IMR-90 (cell line): ENCODE data around the gene FHDC1. TPM values are rescaled to one million over a fixed set of nuclear protein-coding genes. Genes with fewer than 3 reads are reported as not detected.

Experiments
- ATAC-seq: fragments of 200-7000 bp; cut with Tn5 transposase; 2 replicates; pipeline ENCODE4 v1.9.1; 2020; ENCODE audit warnings: low read depth, mild to moderate bottlenecking, moderate library complexity
- BruUV-seq: library from RNA; stranded (reverse); fragments of 400-500 nt; replicated peaks from 2 replicates; lab custom pipeline; 2021; lab: Mats Ljungman, UMichigan
- CTCF ChIA-PET: fragments of 300-600 bp; formaldehyde crosslinking; extraction: SDS; loops from one replicate; lab custom pipeline; 2021; ENCODE audit warnings: antibody characterized with exemption; lab: Yijun Ruan, JAX
- POLR2A ChIA-PET: fragments of 300-600 bp; sonication (Branson Sonifier 250); formaldehyde crosslinking; loops from one replicate; lab custom pipeline; 2022; ENCODE audit warnings: antibody characterized with exemption; ENCODE audit not compliant: unreplicated experiment; lab: Charles Lee
- DNase-seq: peaks from one replicate; pipeline ENCODE4 v3.0.0; 2013
- H2AFZ ChIP-seq: replicated peaks from 2 replicates; pipeline ENCODE3; 2013; ENCODE audit warnings: low read length, mild to moderate bottlenecking; ENCODE audit not compliant: poor library complexity
- H2AK5ac ChIP-seq: 2 replicates; pipeline ENCODE4 v1.6.1; 2013; ENCODE audit warnings: low read depth, low read length, inconsistent platforms
- H2AK9ac ChIP-seq: replicated peaks from 2 replicates; pipeline ENCODE3; 2013; ENCODE audit warnings: mild to moderate bottlenecking, low read depth, low read length, moderate library complexity; ENCODE audit not compliant: poor library complexity
- H2BK120ac ChIP-seq: 2 replicates; pipeline ENCODE4 v1.6.1; 2013; ENCODE audit warnings: low read depth, low read length, inconsistent platforms
- H2BK15ac ChIP-seq: 3 replicates; pipeline ENCODE4 v1.6.1; 2013; ENCODE audit warnings: low read depth, low read length, inconsistent platforms
- H2BK20ac ChIP-seq: 2 replicates; pipeline ENCODE4 v1.6.1; 2013; ENCODE audit warnings: low read depth, mild to moderate bottlenecking, inconsistent platforms, low read length, moderate library complexity
- H2BK5ac ChIP-seq: 2 replicates; pipeline ENCODE4 v1.6.1; 2013; ENCODE audit warnings: mild to moderate bottlenecking, low read depth, low read length, inconsistent platforms; ENCODE audit not compliant: poor library complexity, severe bottlenecking
- H3K14ac ChIP-seq: replicated peaks from 2 replicates; pipeline ENCODE4 v1.6.1; 2013; ENCODE audit warnings: low read depth, low read length, inconsistent platforms
- H3K18ac ChIP-seq: 2 replicates; pipeline ENCODE4 v1.6.1; 2013; ENCODE audit warnings: low read depth, low read length, control low read depth
- H3K23ac ChIP-seq: 2 replicates; pipeline ENCODE4 v1.6.1; 2013; ENCODE audit warnings: low read depth, low read length, inconsistent platforms
- H3K27ac ChIP-seq: 2 replicates; pipeline ENCODE4 v1.5.1; 2013; ENCODE audit warnings: mild to moderate bottlenecking, control low read depth, low read length; ENCODE audit not compliant: insufficient read depth
- H3K27me3 ChIP-seq: 2 replicates; pipeline ENCODE4 v1.6.1; 2013; ENCODE audit warnings: low read length; ENCODE audit not compliant: control insufficient read depth, insufficient read depth
- H3K36me3 ChIP-seq: 2 replicates; pipeline ENCODE4 v1.6.1; 2013; ENCODE audit warnings: low read length, mixed read lengths; ENCODE audit not compliant: control insufficient read depth, insufficient read depth
- H3K4ac ChIP-seq: 2 replicates; pipeline ENCODE4 v1.6.1; 2013; ENCODE audit warnings: low read depth, low read length, inconsistent platforms
- H3K4me1 ChIP-seq: 2 replicates; pipeline ENCODE4 v1.6.1; 2013; ENCODE audit warnings: low read length, mixed read lengths; ENCODE audit not compliant: control insufficient read depth, insufficient read depth
- H3K4me2 ChIP-seq: 2 replicates; pipeline ENCODE4 v1.6.1; 2013; ENCODE audit warnings: low read depth, mild to moderate bottlenecking, control low read depth, low read length, moderate library complexity
- H3K4me3 ChIP-seq: 2 replicates; pipeline ENCODE4 v1.5.1; 2013; ENCODE audit warnings: low read depth, mild to moderate bottlenecking, control low read depth, low read length, moderate library complexity; ENCODE audit not compliant: insufficient read depth
- H3K56ac ChIP-seq: 2 replicates; pipeline ENCODE4 v1.6.1; 2013; ENCODE audit warnings: low read length, inconsistent platforms; ENCODE audit not compliant: insufficient read depth; ENCODE audit errors: extremely low read depth
- H3K79me1 ChIP-seq, 2 experiments: 2 replicates each; pipeline ENCODE4 v1.6.1; 2013; ENCODE audit warnings: low read length in 2 of 2, inconsistent platforms in 1 of 2, low read depth in 1 of 2
- H3K9ac ChIP-seq: 2 replicates; pipeline ENCODE4 v1.6.1; 2013; ENCODE audit warnings: low read depth, low read length, control low read depth
- H3K9me1 ChIP-seq: 2 replicates; pipeline ENCODE4 v1.6.1; 2013; ENCODE audit warnings: low read length, inconsistent platforms; ENCODE audit not compliant: insufficient read depth
- H3K9me3 ChIP-seq: 2 replicates; pipeline ENCODE4 v1.6.1; 2013; ENCODE audit warnings: low read length; ENCODE audit not compliant: control insufficient read depth, insufficient read depth
- H4K20me1 ChIP-seq: 2 replicates; pipeline ENCODE4 v1.6.1; 2013; ENCODE audit warnings: low read length, inconsistent platforms; ENCODE audit not compliant: insufficient read depth
- H4K5ac ChIP-seq: 2 replicates; pipeline ENCODE4 v1.6.1; 2013; ENCODE audit warnings: mild to moderate bottlenecking, low read depth, low read length, control low read depth
- H4K8ac ChIP-seq, 2 experiments: 2 replicates each; pipeline ENCODE4 v1.6.1; 2013; ENCODE audit warnings: low read depth in 2 of 2, low read length in 2 of 2, control low read depth in 1 of 2, inconsistent platforms in 1 of 2
- H4K91ac ChIP-seq: 2 replicates; pipeline ENCODE4 v1.6.1; 2013; ENCODE audit warnings: low read depth, low read length, inconsistent platforms; ENCODE audit not compliant: insufficient read depth
- BHLHE40 ChIP-seq: fragments of 150-350 bp; IDR thresholded peaks from 2 replicates; pipeline ENCODE4 v1.6.1; 2016; ENCODE audit warnings: mild to moderate bottlenecking, low read depth, low read length
- CEBPB ChIP-seq: IDR thresholded peaks from 2 replicates; pipeline ENCODE4 v1.6.1; 2012; ENCODE audit warnings: low read depth, low read length, improper control_type of control experiment
- CHD1 ChIP-seq: IDR thresholded peaks from 2 replicates; pipeline ENCODE4 v1.6.1; 2012; ENCODE audit warnings: low read depth, low read length, improper control_type of control experiment
- CTCF ChIP-seq: conservative IDR thresholded peaks from 2 replicates; pipeline ENCODE4 v1.5.1; 2012; ENCODE audit warnings: mild to moderate bottlenecking, low read depth, low read length, improper control_type of control experiment
- ELK1 ChIP-seq: fragments of 150-350 bp; IDR thresholded peaks from 2 replicates; pipeline ENCODE4 v1.6.1; 2016; ENCODE audit warnings: low read depth, mild to moderate bottlenecking, low read length, moderate library complexity, borderline replicate concordance
- MAFK ChIP-seq: IDR thresholded peaks from 2 replicates; pipeline ENCODE4 v1.6.1; 2012; ENCODE audit warnings: low read depth, low read length, improper control_type of control experiment
- MAZ ChIP-seq: IDR thresholded peaks from 2 replicates; pipeline ENCODE4 v1.6.1; 2012; ENCODE audit warnings: low read depth, mild to moderate bottlenecking, low read length, improper control_type of control experiment, moderate library complexity, borderline replicate concordance
- MXI1 ChIP-seq: IDR thresholded peaks from 2 replicates; pipeline ENCODE4 v1.6.1; 2012; ENCODE audit warnings: low read depth, mild to moderate bottlenecking, low read length, moderate library complexity, borderline replicate concordance
- NFE2L2 ChIP-seq: fragments of 150-350 bp; IDR thresholded peaks from 2 replicates; pipeline ENCODE4 v1.6.1; 2016; ENCODE audit warnings: low read depth, mild to moderate bottlenecking, low read length
- POLR2A ChIP-seq: IDR thresholded peaks from 2 replicates; pipeline ENCODE4 v1.6.1; 2012; ENCODE audit warnings: mild to moderate bottlenecking, low read depth, low read length
- RAD21 ChIP-seq: IDR thresholded peaks from 2 replicates; pipeline ENCODE4 v1.6.1; 2012; ENCODE audit warnings: low read length, improper control_type of control experiment
- RCOR1 ChIP-seq: IDR thresholded peaks from 2 replicates; pipeline ENCODE4 v1.6.1; 2012; ENCODE audit warnings: mild to moderate bottlenecking, low read length, improper control_type of control experiment; ENCODE audit not compliant: insufficient replicate concordance
- RFX5 ChIP-seq: IDR thresholded peaks from 2 replicates; pipeline ENCODE4 v1.8.0; 2012; ENCODE audit warnings: low read depth, mild to moderate bottlenecking, low read length, moderate library complexity
- SMC3 ChIP-seq: fragments of 150-350 bp; IDR thresholded peaks from 2 replicates; pipeline ENCODE4 v1.6.1; 2016; ENCODE audit warnings: low read depth, mild to moderate bottlenecking, antibody characterized with exemption, low read length, moderate library complexity
- USF2 ChIP-seq: fragments of 150-350 bp; IDR thresholded peaks from 2 replicates; pipeline ENCODE4 v1.6.1; 2017; ENCODE audit warnings: mild to moderate bottlenecking, antibody characterized with exemption, low read length, low read depth
- WGBS, 2 experiments: methylation state at CpG; one replicate each; pipeline versions ENCODE4 v1.1.5 to v1.1.7; 2013; ENCODE audit warnings: missing lambda C conversion rate in 2 of 2; ENCODE audit not compliant: insufficient read length in 1 of 2; ENCODE audit errors: extremely low coverage in 2 of 2; 5-methylcytosine and 5-hydroxymethylcytosine counted together
- dilution Hi-C: fragments of 300-500 bp; cut with HindIII; formaldehyde crosslinking; loops from one replicate; pipeline ENCODE4 v1.14.3; 2018; ENCODE audit warnings: low sequenced_read_pairs; ENCODE audit not compliant: unreplicated experiment
- in situ Hi-C: fragments of 300-500 bp; cut with MboI; formaldehyde crosslinking; loops from 3 replicates; pipeline ENCODE4 v1.14.3; 2019; ENCODE audit warnings: low sequenced_read_pairs, inconsistent platforms, mixed read lengths
- intact Hi-C: fragments of 100-400 bp; cut with micrococcal nuclease; formaldehyde crosslinking; loops from 2 replicates; pipeline ENCODE4 v1.10.0; 2022
- polyA plus RNA-seq, 3 experiments: library from polyadenylated mRNA; depleted of rRNA; stranded (reverse); fragments of >200 nt; gene quantifications; 2 replicates each; pipeline ENCODE4 v1.2.3, GENCODE V29; 2012; ENCODE audit warnings: low replicate concordance in 1 of 3
- total RNA-seq: library from RNA; depleted of rRNA; stranded (reverse); fragments of >200 nt; gene quantifications from 2 replicates; pipeline ENCODE4 v1.2.3, GENCODE V29; 2012

FHDC1 gene
- total and polyA plus RNA-seq, 2 of the 4 experiments (the other 2 are of a cell fraction), result under 0.01 to 0.09 TPM

GRCh38 chr4:152925851-152926250, 10.3 kb upstream of the FHDC1 start:
- H2BK120ac ChIP-seq, result no peak overlapping the region
- no peak overlapping the region for H3K4ac ChIP-seq
- DNase-seq (no peak), ATAC-seq (no peak)
- H3K18ac ChIP-seq, result no peak overlapping the region
- H3K79me1 ChIP-seq, result no peaks in the 10 kb centered on the region
- no peak overlapping the region for H2AFZ ChIP-seq
- no peak overlapping the region for H4K5ac ChIP-seq
- H2BK20ac ChIP-seq, result no peak overlapping the region
- H3K4me3 ChIP-seq, result no peak overlapping the region
- no peak overlapping the region for H3K56ac ChIP-seq
- no peak overlapping the region for H3K27ac ChIP-seq
- in situ Hi-C loops (no loop called here), intact Hi-C loops (no loop called here), dilution Hi-C loops (no loop called here)
- H3K9me3 ChIP-seq, result no peaks in the 10 kb centered on the region
- no peak overlapping the region for H3K23ac ChIP-seq
- H2AK9ac ChIP-seq, result no peak overlapping the region
- BruUV-seq, result no TSS peak
- no peak overlapping the region for H4K91ac ChIP-seq
- no peaks in the 10 kb centered on the region for H3K9me1 ChIP-seq
- no CpG with 5 or more reads among the region's 1 CpG for WGBS, 2 experiments
- no peak overlapping the region for H2BK5ac ChIP-seq
- H4K20me1 ChIP-seq, result no peaks in the 10 kb centered on the region
- H3K4me2 ChIP-seq, result no peak overlapping the region
- H3K14ac ChIP-seq, result no peak overlapping the region
- ChIA-PET CTCF (interaction anchor here (0.7 kb wide), 1 partner anchor 9 kb away, joined by 4 read pairs; no protein-coding TSS in a partner anchor), POLR2A (no interaction called here)
- H3K4me1 ChIP-seq, result no peaks in the 10 kb centered on the region
- no peak for TF ChIP-seq SMC3
- TF ChIP-seq NFE2L2, result no peak
- no peak for TF ChIP-seq MAFK
- TF ChIP-seq ELK1, result no peak
- no peak for TF ChIP-seq CEBPB
- no peak for TF ChIP-seq RAD21
- no peak for TF ChIP-seq MXI1
- TF ChIP-seq RFX5, result no peak
- no peak for TF ChIP-seq USF2
- TF ChIP-seq BHLHE40, result no peak
- TF ChIP-seq RCOR1, result no peak
- TF ChIP-seq CHD1, result no peak
- no peak for TF ChIP-seq CTCF
- no peak for TF ChIP-seq MAZ
- no peak for TF ChIP-seq POLR2A
- no peak overlapping the region for H3K9ac ChIP-seq
- H2BK15ac ChIP-seq, result no peak overlapping the region
- H4K8ac ChIP-seq, result no peak overlapping the region
- no peak overlapping the region for H2AK5ac ChIP-seq
- H3K27me3 ChIP-seq, result peaks cover 4% of the 10 kb centered on the region
- no peaks in the 10 kb centered on the region for H3K36me3 ChIP-seq
